K562 (cell line): ENCODE measurements around the gene ZFR2. TPM values are rescaled to one million over a fixed set of nuclear protein-coding genes. Genes with fewer than 3 reads are reported as not detected.

Source experiments
- ATAC-seq: fragments of 200-7000 bp; cut with Tn5 transposase; 3 replicates; pipeline ENCODE4 v1.9.1; 2020; ENCODE audit warnings: moderate library complexity
- BruUV-seq: library from RNA; stranded (reverse); fragments of 400-500 nt; replicated peaks from 2 replicates; lab custom pipeline; 2021; lab: Mats Ljungman, UMichigan
- CTCF ChIA-PET: fragments of 300-600 bp; formaldehyde crosslinking; extraction: SDS; loops from one replicate; lab custom pipeline; 2021; ENCODE audit warnings: low intra/inter-chr PET ratio; lab: Yijun Ruan, JAX
- POLR2A ChIA-PET: fragments of 300-600, 350-650 bp; sonication (Branson Sonifier 250); formaldehyde crosslinking; extraction: SDS; loops from one replicate; lab custom pipeline; 2021; ENCODE audit warnings: antibody characterized with exemption, inconsistent platforms; lab: Yijun Ruan, JAX
- DNase-seq, 4 experiments: peaks; one replicate each; pipeline versions ENCODE4 v3.0.0 to v3.0.0-alpha.2; 2011 to 2018; ENCODE audit warnings: low spot score in 3 of 4, mixed read lengths in 3 of 4; ENCODE audit errors: extremely low read depth in 1 of 4
- FAIRE-seq: peaks from 2 replicates; lab custom pipeline; 2011; peaks lifted over from hg19 to GRCh38; lab: Jason Lieb, UNC
- H2AFZ ChIP-seq: 2 replicates; pipeline ENCODE4 v1.6.0; 2011; ENCODE audit warnings: low read depth, low read length, control low read depth, inconsistent platforms
- H3K27ac ChIP-seq: fragments of 200-600 bp; 3 replicates; pipeline ENCODE4 v1.8.0; 2011; ENCODE audit warnings: low read depth, mild to moderate bottlenecking, control low read depth, inconsistent platforms, low read length, moderate library complexity, mixed read lengths; ENCODE audit errors: extremely low read depth
- H3K27me3 ChIP-seq, 2 experiments: fragments of 300-600 bp in 1 of 2; 2 replicates in 1 of 2; 3 replicates in 1 of 2; pipeline versions ENCODE4 v1.6.0 to v1.8.0; 2011; ENCODE audit warnings: inconsistent platforms in 2 of 2, low read length in 2 of 2, mild to moderate bottlenecking in 1 of 2, mixed read lengths in 1 of 2, moderate library complexity in 1 of 2; ENCODE audit not compliant: control insufficient read depth in 2 of 2, insufficient read depth in 2 of 2
- H3K36me3 ChIP-seq: fragments of 300-600 bp; 3 replicates; pipeline ENCODE4 v1.8.0; 2011; ENCODE audit warnings: mild to moderate bottlenecking, low read length, inconsistent platforms; ENCODE audit not compliant: control insufficient read depth, insufficient read depth
- H3K4me1 ChIP-seq, 2 experiments: fragments of 200-600 bp in 1 of 2; replicated peaks in 1 of 2; 2 replicates in 1 of 2; 3 replicates in 1 of 2; pipeline versions ENCODE4 v1.5.1 to v1.8.0; 2011; ENCODE audit warnings: inconsistent platforms in 2 of 2, low read length in 2 of 2, mild to moderate bottlenecking in 1 of 2, mixed read lengths in 1 of 2, moderate library complexity in 1 of 2; ENCODE audit not compliant: control insufficient read depth in 2 of 2, insufficient read depth in 2 of 2
- H3K4me2 ChIP-seq: 2 replicates; pipeline ENCODE4 v1.6.1; 2011; ENCODE audit warnings: low read length, control low read depth, inconsistent platforms, mixed read lengths; ENCODE audit not compliant: insufficient read depth
- H3K4me3 ChIP-seq: fragments of 200-600 bp; sonication (generic), shearing (Covaris generic); 2 replicates; pipeline ENCODE4 v1.5.1; 2016; ENCODE audit warnings: control low read depth, inconsistent platforms
- H3K79me2 ChIP-seq: fragments of 200-600 bp; 3 replicates; pipeline ENCODE4 v1.8.0; 2011; ENCODE audit warnings: low read length, inconsistent platforms; ENCODE audit not compliant: control insufficient read depth, insufficient read depth
- H3K9ac ChIP-seq, 2 experiments: 2 replicates each; pipeline versions ENCODE4 v1.6.0 to v1.6.1; 2011; ENCODE audit warnings: low read depth in 2 of 2, low read length in 2 of 2, control low read depth in 1 of 2, inconsistent platforms in 1 of 2, mild to moderate bottlenecking in 1 of 2, mixed read lengths in 1 of 2; ENCODE audit not compliant: insufficient read depth in 1 of 2
- H3K9me1 ChIP-seq: one replicate; pipeline ENCODE4 v1.6.0; 2011; ENCODE audit warnings: inconsistent platforms, mild to moderate bottlenecking, low read length, moderate library complexity; ENCODE audit not compliant: control insufficient read depth, insufficient read depth
- H3K9me3 ChIP-seq: replicated peaks from 2 replicates; pipeline ENCODE4 v1.5.1; 2011; ENCODE audit warnings: low read depth, low read length, inconsistent platforms; ENCODE audit not compliant: control insufficient read depth, insufficient read depth
- H4K20me1 ChIP-seq: replicated peaks from 2 replicates; pipeline ENCODE4 v1.6.1; 2011; ENCODE audit warnings: low read length, inconsistent platforms, mixed read lengths; ENCODE audit not compliant: control insufficient read depth, insufficient read depth
- BACH1 ChIP-seq: fragments of 200-800 bp; sonication (Bioruptor generic); IDR thresholded peaks from 2 replicates; pipeline ENCODE4 v1.6.1; 2016; ENCODE audit warnings: missing genetic modification characterization, missing compliant biosample characterization
- FOXA1 ChIP-seq: fragments of 450-650 bp; IDR thresholded peaks from 2 replicates; pipeline ENCODE4 v1.6.1; 2016; ENCODE audit warnings: mild to moderate bottlenecking, borderline replicate concordance
- FOXK1 ChIP-seq: sonication (generic); formaldehyde crosslinking; IDR thresholded peaks from 2 replicates; pipeline ENCODE4 v1.8.0; 2022; ENCODE audit warnings: missing genetic modification reagents, mild to moderate bottlenecking, borderline replicate concordance
- KDM5B ChIP-seq: fragments of 200-600 bp; sonication (generic); IDR thresholded peaks from 2 replicates; pipeline ENCODE4 v1.6.1; 2012; ENCODE audit warnings: low read depth, mild to moderate bottlenecking, moderate library complexity, low read length, control low read depth, inconsistent platforms; ENCODE audit not compliant: insufficient replicate concordance
- MEF2A ChIP-seq: IDR thresholded peaks from 2 replicates; pipeline ENCODE4 v1.6.1; 2011; ENCODE audit warnings: low read depth, mild to moderate bottlenecking, low read length, moderate library complexity; ENCODE audit not compliant: control insufficient read depth
- PHF8 ChIP-seq: fragments of 200-600 bp; sonication (generic); IDR thresholded peaks from 2 replicates; pipeline ENCODE4 v1.6.1; 2012; ENCODE audit warnings: mixed run types, mild to moderate bottlenecking, inconsistent platforms, low read length, moderate library complexity, borderline replicate concordance
- PKNOX1 ChIP-seq: fragments of 450-650 bp; IDR thresholded peaks from 2 replicates; pipeline ENCODE4 v1.6.1; 2016
- RB1 ChIP-seq: fragments of 450-650 bp; IDR thresholded peaks from 2 replicates; pipeline ENCODE4 v1.6.1; 2017; ENCODE audit warnings: low read depth, mild to moderate bottlenecking
- TARDBP ChIP-seq: fragments of 450-650 bp; IDR thresholded peaks from 2 replicates; pipeline ENCODE4 v1.6.1; 2016
- TOE1 ChIP-seq, 2 experiments: fragments of 450-650 bp in 1 of 2; sonication (generic) in 1 of 2; formaldehyde crosslinking in 1 of 2; IDR thresholded peaks; 2 replicates each; pipeline versions ENCODE4 v1.7.1 to v1.8.0; 2016 to 2022; ENCODE audit warnings: borderline replicate concordance in 2 of 2, mild to moderate bottlenecking in 2 of 2, antibody characterized with exemption in 1 of 2, inconsistent platforms in 1 of 2, low read depth in 1 of 2, missing genetic modification reagents in 1 of 2, moderate library complexity in 1 of 2
- VEZF1 ChIP-seq: fragments of 200-800 bp; sonication (Bioruptor generic); IDR thresholded peaks from 2 replicates; pipeline ENCODE4 v1.6.1; 2017; ENCODE audit warnings: missing genetic modification characterization, missing compliant biosample characterization
- ZBED1 ChIP-seq: IDR thresholded peaks from 2 replicates; pipeline ENCODE4 v1.6.1; 2014
- ZBTB43 ChIP-seq: sonication (generic); formaldehyde crosslinking; IDR thresholded peaks from 2 replicates; pipeline ENCODE4 v1.8.0; 2023; ENCODE audit warnings: mild to moderate bottlenecking, missing genetic modification reagents
- ZBTB7A ChIP-seq: IDR thresholded peaks from 2 replicates; pipeline ENCODE4 v1.6.1; 2011; ENCODE audit warnings: low read depth, mild to moderate bottlenecking, low read length, moderate library complexity, borderline replicate concordance; ENCODE audit not compliant: control insufficient read depth
- ZEB2 ChIP-seq: fragments of 450-650 bp; IDR thresholded peaks from 2 replicates; pipeline ENCODE4 v1.6.1; 2016
- WGBS: fragments of 100-300 bp; shearing (Covaris generic); methylation state at CpG from one replicate; pipeline ENCODE4 v1.1.6; 2016; ENCODE audit warnings: low coverage, mixed read lengths; ENCODE audit not compliant: insufficient coverage; ENCODE audit errors: missing lambda C conversion rate; 5-methylcytosine and 5-hydroxymethylcytosine counted together
- in situ Hi-C: fragments of 300-500 bp; cut with MboI; formaldehyde crosslinking; loops from 4 replicates; pipeline ENCODE4 v1.15.0; 2018; ENCODE audit warnings: inconsistent platforms, mixed read lengths
- intact Hi-C: fragments of 100-400 bp; cut with micrococcal nuclease; formaldehyde crosslinking; loops from 2 replicates; pipeline ENCODE4 v1.14.2; 2022
- polyA plus RNA-seq, 8 experiments: library from polyadenylated mRNA; depleted of rRNA in 4 of 8; stranded (reverse) in 5 of 8; unstranded in 3 of 8; fragments of >200 nt; fragmentation: Nextera tagmentation in 2 of 8; fragmentation: Illumina TruSeq in 1 of 8; extraction: Ambion mirVana in 2 of 8; extraction: Trizol in 1 of 8; gene quantifications; 2 replicates each; pipeline versions ENCODE4 v1.2.1 to v1.2.3, GENCODE V29; 2011 to 2014; ENCODE audit warnings: inconsistent platforms in 1 of 8, missing spikeins in 1 of 8
- total RNA-seq, 7 experiments: library from RNA; depleted of rRNA in 6 of 7; stranded (reverse); fragments of >200 nt in 6 of 7; fragmentation: Illumina TruSeq in 2 of 7; extraction: Trizol in 2 of 7; gene quantifications; 2 replicates each; pipeline versions ENCODE4 v1.2.1 to v1.2.3, GENCODE V29; 2011 to 2021; ENCODE audit warnings: low replicate concordance in 1 of 7

ZFR2 gene
- total and polyA plus RNA-seq, 9 of the 15 experiments (the other 6 are each of a cell fraction or from before 2014, with no cell fraction given) = 0.03 to 0.59 (median 0.07) TPM; not detected in 6

- TF ChIP-seq VEZF1 (CRISPR knock-in tag) (peak; percentile 56), ZEB2 (0 out of 2 replicates have a peak, but pooled peaks have one; percentile 18), ZBTB7A (peak; percentile 51; the same call in 1 of the 2 replicates), BACH1 (tag) (no peak)
- TF ChIP-seq, all 486 proteins: peak for 7
Measured at GRCh38 chr19:3771906-3772455, 96.9 kb downstream of the ZFR2 start, which contains the start of gene RAX2 (continued).

GRCh38 chr19:3771000-3771905, 97.6 kb downstream of the ZFR2 start:
- no peak overlapping the region for H2AFZ ChIP-seq
- H3K4me3 ChIP-seq = no peak overlapping the region
- no peaks in the 10 kb centered on the region for H3K79me2 ChIP-seq
- ChIA-PET CTCF (no interaction called here), POLR2A (interaction anchor here (0.6 to 5.9 kb wide), 2 partner anchors 8 to 214 kb away, joined by 3 to 48 read pairs; partner anchors contain the start of genes APBA3, EEF2 and MRPL54)
- H3K9me3 ChIP-seq = no peaks in the 10 kb centered on the region
- FAIRE-seq (no peak), ATAC-seq (no peak), DNase-seq (no peak)
- peaks cover 0 to 63% of the 10 kb centered on the region in 2 experiments; a peak in 3 of 5 replicates for H3K4me1 ChIP-seq
- WGBS = 53% methylated on average over 21 of the region's 35 CpGs
- no TSS peak for BruUV-seq
- no peak overlapping the region for H3K4me2 ChIP-seq
- no peak overlapping the region for H3K27ac ChIP-seq
- no peaks in the 10 kb centered on the region for H4K20me1 ChIP-seq
- H3K9ac ChIP-seq = peak overlapping the region in 1 of 2 experiments; percentile 71; a peak in 1 of 4 replicates
- no peaks in the 10 kb centered on the region for H3K27me3 ChIP-seq
- H3K36me3 ChIP-seq = peaks cover 21% of the 10 kb centered on the region; the same call in 1 of the 3 replicates
- intact Hi-C loops (no loop called here), in situ Hi-C loops (no loop called here)
- H3K9me1 ChIP-seq = no peaks in the 10 kb centered on the region
- TF ChIP-seq MEF2A (no peak), TARDBP (no peak), FOXK1 (CRISPR knock-in tag) (no peak), ZBED1 (no peak), TOE1 (IDR thresholded peaks at IDR 0.05; ENCODE audit: borderline replicate concordance) (no peak), TOE1 (CRISPR knock-in tag; IDR thresholded peaks at IDR 0.05; ENCODE audit: borderline replicate concordance, low read depth) (no peak), PHF8 (no peak), PKNOX1 (no peak), KDM5B (no peak), RB1 (no peak), FOXA1 (no peak), ZBTB43 (CRISPR knock-in tag) (no peak)
